Peyer's patch (tissue), 4 donors: ENCODE measurements around the gene LONP2.

Experiments
- CTCF ChIP-seq, 6 experiments: fragments of 450-650 bp in 4 of 6; fragments of 200-600 bp in 2 of 6; sonication (generic) in 1 of 6; IDR thresholded peaks; one replicate each; pipeline ENCODE4 v1.5.1; 2017 to 2019; ENCODE audit warnings: antibody characterized with exemption in 6 of 6, mild to moderate bottlenecking in 3 of 6, moderate library complexity in 1 of 6
- POLR2A ChIP-seq, 2 donors: fragments of 450-650 bp; IDR thresholded peaks; one replicate each; pipeline ENCODE4 v1.5.1; 2017; ENCODE audit warnings: antibody characterized with exemption in 2 of 2, mild to moderate bottlenecking in 2 of 2, moderate library complexity in 2 of 2

DNA sequence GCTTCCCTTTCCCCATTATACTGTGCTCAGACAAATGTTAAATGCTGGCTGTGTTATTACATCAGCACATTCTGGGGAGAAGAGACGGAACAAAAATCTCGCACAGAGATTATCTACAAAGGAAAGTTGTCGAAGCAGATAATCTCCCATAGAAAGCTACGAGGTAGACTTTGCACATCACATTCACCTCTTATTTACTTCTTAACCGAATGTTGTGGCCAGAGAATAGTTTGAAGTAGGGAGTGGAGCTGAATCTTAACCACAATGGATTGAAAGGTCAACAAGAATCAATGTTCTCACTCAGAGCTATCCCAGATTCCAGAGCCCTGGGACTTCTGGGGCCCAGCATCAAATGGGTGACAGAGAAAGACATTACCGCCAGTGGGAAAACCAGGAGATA is 28.4 kb upstream of the LONP2 start:
- TF ChIP-seq POLR2A (IDR thresholded peaks at IDR 0.05) (no peak), CTCF (IDR thresholded peaks at IDR 0.05) (no peak)
